Measurements from ENCODE around the gene MED29. TPM values are rescaled to one million over a fixed set of nuclear protein-coding genes. Genes with fewer than 3 reads are reported as not detected.

Gene MED29
- total and polyA plus RNA-seq, 2 of the 13 experiments (the other 11 are each of a cell fraction or from before 2014, with no cell fraction given): 14.0 to 19.7 TPM

DNA sequence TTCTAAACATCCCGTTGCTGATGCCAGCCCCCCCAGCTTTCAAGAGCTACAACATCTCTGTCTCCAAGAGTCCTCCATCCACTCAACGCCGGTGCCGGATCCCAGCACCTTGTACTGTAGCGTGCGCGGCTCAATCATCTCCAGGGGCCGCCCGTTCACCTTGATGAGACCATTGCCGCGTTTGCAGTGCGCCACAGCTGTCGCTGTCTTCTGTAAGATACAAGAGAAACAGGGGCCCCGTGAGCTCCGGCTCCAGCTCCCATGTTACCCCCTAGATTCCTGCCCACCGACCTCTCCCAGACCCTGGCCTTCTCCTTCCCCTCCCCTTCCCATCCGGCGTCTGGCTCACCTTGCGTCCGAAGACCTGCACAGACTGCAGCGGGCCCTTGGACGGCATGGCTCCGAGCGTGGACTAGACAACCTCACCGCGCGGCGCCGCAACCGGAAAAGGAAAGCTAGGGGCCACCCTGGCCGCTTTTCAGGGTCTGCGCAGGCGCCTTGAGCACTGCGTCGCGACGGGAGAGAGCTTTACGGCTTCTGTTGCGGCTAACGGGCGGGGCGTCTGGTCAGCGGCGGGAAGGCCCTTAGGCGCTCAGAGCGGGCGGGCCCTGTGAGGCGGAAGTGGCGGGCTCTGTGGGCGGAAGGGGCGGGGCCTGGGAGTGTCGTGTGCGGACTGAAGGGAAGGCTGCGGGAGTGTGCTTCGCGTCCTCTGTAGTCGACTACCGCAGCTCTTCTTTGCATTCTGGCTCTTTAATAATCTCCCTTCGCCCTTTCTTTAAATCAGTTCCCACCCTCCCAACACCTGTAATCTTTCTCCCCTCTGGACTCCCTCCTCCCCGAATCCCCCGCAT, 44.5 kb downstream of the MED29 start, which contains the start of gene RPS16:
RPS16 (minus strand) TSS at position 451 of the 851 bp plus-strand sequence; CDS start at position 397, 54 bp downstream.
- no TSS peak for BruUV-seq (replicated peaks)
- FAIRE-seq (peak; percentile 42), ATAC-seq (peak; percentile 89), DNase-seq (ENCODE audit: low spot score) (peak; percentile 94)
- under 1% methylated on average over 38 of the region's 61 CpGs for WGBS (ENCODE audit: low lambda C conversion rate)
- Histone ChIP-seq H4K20me1 (ENCODE audit: insufficient read depth, low read length) (peaks cover 29% of the 10 kb centered on the region), H3K27ac (ENCODE audit: extremely low read length, insufficient read depth, low read length) (peak within 1 kb of the TSS; percentile 88), H2AFZ (ENCODE audit: low read length) (no peak within 1 kb of the TSS), H3K27me3 (ENCODE audit: control insufficient read depth in 1 of 2, insufficient read depth in 2 of 2, low read length in 2 of 2) (no peaks in the 10 kb centered on the region; a peak in 1 of 5 replicates), H3K9ac (ENCODE audit: insufficient read depth, low read depth, low read length) (peak within 1 kb of the TSS; percentile 99), H3K4me1 (ENCODE audit: insufficient read depth, low read length) (peaks cover 76% of the 10 kb centered on the region), H3K9me3 (ENCODE audit: low read length) (no peaks in the 10 kb centered on the region), H3K4me3 (replicated peaks in 1 of 3; ENCODE audit: insufficient read depth in 1 of 3, low read depth in 2 of 3, low read length in 3 of 3) (peak within 1 kb of the TSS; percentile 91 to 100 (median 99)), H3K4me2 (ENCODE audit: low read depth, low read length) (peak within 1 kb of the TSS; percentile 95), H3K36me3 (replicated peaks in 1 of 2; ENCODE audit: control insufficient read depth in 1 of 2, insufficient read depth in 2 of 2, low read length in 2 of 2) (peaks cover 11 to 26% of the 10 kb centered on the region in 2 experiments), H3K79me2 (ENCODE audit: insufficient read depth, low read length) (peaks cover 24% of the 10 kb centered on the region)
- intact Hi-C loops (cut with micrococcal nuclease; ENCODE audit: unreplicated experiment) (no loop called here), in situ Hi-C loops (cut with HindIII; ENCODE audit: extremely low pct_ligation_motif_present, low pct_unique_long_range_greater_than_20kb) (no loop called here)
- CTCF ChIA-PET (ENCODE audit: low intra/inter-chr PET ratio, low total read pairs): no interaction called here
- POLR2A ChIA-PET: interaction anchor here (0.6 to 1.8 kb wide), 41 partner anchors 9 to 535 kb away, joined by 3 to 78 read pairs (median 5); partner anchors contain the start of genes EID2, EID2B, FBL and MED29
- TF ChIP-seq ZNF775 (CRISPR knock-in tag; IDR thresholded peaks at IDR 0.05; ENCODE audit: borderline replicate concordance): peak; percentile 89; the same call in 1 of the 2 replicates
- no peak for TF ChIP-seq ZNF10 (CRISPR knock-in tag; IDR thresholded peaks at IDR 0.05; ENCODE audit: borderline replicate concordance, low read depth)
- no peak for TF ChIP-seq HNF4G (IDR thresholded peaks at IDR 0.05; ENCODE audit: borderline replicate concordance, low read depth, low read length)
- TF ChIP-seq HNF4G (CRISPR knock-in tag; IDR thresholded peaks at IDR 0.05; ENCODE audit: borderline replicate concordance, low read depth): peak; percentile 62; the same call in 1 of the 2 replicates
- TF ChIP-seq NFATC3 (CRISPR knock-in tag; IDR thresholded peaks at IDR 0.05): peak; percentile 90
- TF ChIP-seq KLF13 (CRISPR knock-in tag; IDR thresholded peaks at IDR 0.05): 0 out of 2 replicates have a peak, but pooled peaks have one; percentile 44
- peak; percentile 66; the same call in 1 of the 2 replicates for TF ChIP-seq CBFB (CRISPR knock-in tag; IDR thresholded peaks at IDR 0.05)
- TF ChIP-seq NR2F1 (CRISPR knock-in tag; IDR thresholded peaks at IDR 0.05): peak in 1 of 2 experiments; percentile 11; a peak in 1 of 4 replicates
- no peak for TF ChIP-seq TCF7 (IDR thresholded peaks at IDR 0.05; ENCODE audit: low read depth)
- TF ChIP-seq ZNF460 (CRISPR knock-in tag; IDR thresholded peaks at IDR 0.05; ENCODE audit: borderline replicate concordance): no peak; the same call in 1 of the 2 replicates
- peak; percentile 86 for TF ChIP-seq MED1 (CRISPR knock-in tag; IDR thresholded peaks at IDR 0.05)
- TF ChIP-seq TAF15 (IDR thresholded peaks at IDR 0.05; ENCODE audit: low read depth, low read length, poor library complexity, severe bottlenecking): peak; percentile 57
- peak; percentile 90; the same call in 1 of the 2 replicates for TF ChIP-seq SIN3A (IDR thresholded peaks at IDR 0.05; ENCODE audit: borderline replicate concordance, low read depth, low read length)
- peak; percentile 91 for TF ChIP-seq ZNF781 (CRISPR knock-in tag; IDR thresholded peaks at IDR 0.05; ENCODE audit: borderline replicate concordance, not compliant biosample characterization)
- no peak for TF ChIP-seq NR2F6 (IDR thresholded peaks at IDR 0.05)
- no peak; the same call in 1 of the 2 replicates for TF ChIP-seq NR2F6 (CRISPR knock-in tag; IDR thresholded peaks at IDR 0.05)
- peak; percentile 92 for TF ChIP-seq ESRRA (CRISPR knock-in tag; IDR thresholded peaks at IDR 0.05; ENCODE audit: low read depth)
- TF ChIP-seq, protein P1, sequence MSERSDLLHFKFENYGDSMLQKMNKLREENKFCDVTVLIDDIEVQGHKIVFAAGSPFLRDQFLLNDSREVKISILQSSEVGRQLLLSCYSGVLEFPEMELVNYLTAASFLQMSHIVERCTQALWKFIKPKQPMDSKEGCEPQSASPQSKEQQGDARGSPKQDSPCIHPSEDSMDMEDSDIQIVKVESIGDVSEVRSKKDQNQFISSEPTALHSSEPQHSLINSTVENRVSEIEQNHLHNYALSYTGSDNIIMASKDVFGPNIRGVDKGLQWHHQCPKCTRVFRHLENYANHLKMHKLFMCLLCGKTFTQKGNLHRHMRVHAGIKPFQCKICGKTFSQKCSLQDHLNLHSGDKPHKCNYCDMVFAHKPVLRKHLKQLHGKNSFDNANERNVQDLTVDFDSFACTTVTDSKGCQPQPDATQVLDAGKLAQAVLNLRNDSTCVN (CRISPR knock-in tag; IDR thresholded peaks at IDR 0.05; ENCODE audit: borderline replicate concordance): peak; percentile 82
- TF ChIP-seq MEIS1 (CRISPR knock-in tag; IDR thresholded peaks at IDR 0.05; ENCODE audit: borderline replicate concordance): peak; percentile 89
- peak; percentile 62; the same call in 1 of the 2 replicates for TF ChIP-seq ZNF329 (CRISPR knock-in tag; IDR thresholded peaks at IDR 0.05; ENCODE audit: low read depth)

Measured in HepG2 (cell line).